Measurements from ENCODE around the gene MAPK1IP1L. TPM values are rescaled to one million over a fixed set of nuclear protein-coding genes. Genes with fewer than 3 reads are reported as not detected.
A peak's percentile ranks its signal among the peaks of the same experiment; 100 is the strongest.

The MAPK1IP1L gene
- total and polyA plus RNA-seq, 2 of the 4 experiments (the other 2 are of a cell fraction): 44.8 to 168 TPM

GRCh38 chr14:55052269-55052930 lies 953 bp downstream of the MAPK1IP1L start:
- Histone ChIP-seq H2AK9ac (replicated peaks; ENCODE audit: low read depth, low read length, poor library complexity) (peak overlapping the region; percentile 94), H3K14ac (replicated peaks; ENCODE audit: low read depth, low read length) (peak overlapping the region; percentile 95), H3K4me2 (ENCODE audit: low read depth, low read length) (peak overlapping the region; percentile 99), H4K8ac (ENCODE audit: low read depth in 2 of 2, low read length in 2 of 2) (peak overlapping the region; percentile 97 to 99), H3K27me3 (ENCODE audit: control insufficient read depth, insufficient read depth, low read length) (no peaks in the 10 kb centered on the region), H4K20me1 (ENCODE audit: insufficient read depth, low read length) (peaks cover 52% of the 10 kb centered on the region), H3K36me3 (ENCODE audit: control insufficient read depth, insufficient read depth, low read length) (peaks cover 5% of the 10 kb centered on the region; the same call in 1 of the 2 replicates), H2BK120ac (ENCODE audit: low read depth, low read length) (peak overlapping the region; percentile 27), H2BK5ac (ENCODE audit: low read depth, low read length, poor library complexity, severe bottlenecking) (peak overlapping the region; percentile 92), H3K4me1 (ENCODE audit: control insufficient read depth, insufficient read depth, low read length) (no peaks in the 10 kb centered on the region), H2BK15ac (ENCODE audit: low read depth, low read length) (peak overlapping the region; percentile 86; the same call in 2 of the 3 replicates), H3K9ac (ENCODE audit: low read depth, low read length) (peak overlapping the region; percentile 100), H3K4ac (ENCODE audit: low read depth, low read length) (peak overlapping the region; percentile 92), H4K5ac (ENCODE audit: low read depth, low read length) (peak overlapping the region; percentile 97), H3K27ac (ENCODE audit: insufficient read depth, low read length) (peak overlapping the region; percentile 95), H3K18ac (ENCODE audit: low read depth, low read length) (peak overlapping the region; percentile 85), H3K23ac (ENCODE audit: low read depth, low read length) (peak overlapping the region; percentile 96), H3K79me1 (ENCODE audit: low read depth in 1 of 2, low read length in 2 of 2) (peaks cover 10 to 31% of the 10 kb centered on the region in 2 experiments), H2BK20ac (ENCODE audit: low read depth, low read length) (no peak overlapping the region), H3K9me3 (ENCODE audit: control insufficient read depth, insufficient read depth, low read length) (no peaks in the 10 kb centered on the region), H4K91ac (ENCODE audit: insufficient read depth, low read depth, low read length) (peak overlapping the region; percentile 96), H3K4me3 (ENCODE audit: insufficient read depth, low read depth, low read length) (peak overlapping the region; percentile 79), H2AFZ (replicated peaks; ENCODE audit: low read length, poor library complexity) (peak overlapping the region; percentile 100), H2AK5ac (ENCODE audit: low read depth, low read length) (peak overlapping the region; percentile 97), H3K9me1 (ENCODE audit: insufficient read depth, low read length) (no peaks in the 10 kb centered on the region), H3K56ac (ENCODE audit: extremely low read depth, insufficient read depth, low read length) (peak overlapping the region; percentile 96)
- POLR2A ChIA-PET (ENCODE audit: unreplicated experiment): interaction anchor here (0.5 kb wide), 1 partner anchor 19 kb away, joined by 3 read pairs; no protein-coding TSS in a partner anchor
- ATAC-seq (ENCODE audit: low read depth) (peak; percentile 0; the same call in 1 of the 2 replicates), DNase-seq (peak; percentile 31)
- intact Hi-C loops (cut with micrococcal nuclease) (no loop called here), dilution Hi-C loops (cut with HindIII; ENCODE audit: low sequenced_read_pairs, unreplicated experiment) (no loop called here), in situ Hi-C loops (cut with MboI; ENCODE audit: low sequenced_read_pairs) (no loop called here)
- BruUV-seq (replicated peaks): no TSS peak
- WGBS, 2 experiments (ENCODE audit: extremely low coverage in 2 of 2, insufficient read length in 1 of 2): 0% methylated on average over 2 of the region's 14 CpGs; no CpG with 5 or more reads in 1 of the 2 experiments
- CTCF ChIA-PET: interaction anchor here (1.4 to 1.5 kb wide), 2 partner anchors 10 to 50 kb away, joined by 3 to 11 read pairs; no protein-coding TSS in a partner anchor
- TF ChIP-seq CEBPB (IDR thresholded peaks at IDR 0.05; ENCODE audit: low read depth, low read length) (no peak), MAFK (IDR thresholded peaks at IDR 0.05; ENCODE audit: low read depth, low read length) (no peak), BHLHE40 (IDR thresholded peaks at IDR 0.05; ENCODE audit: low read depth, low read length) (no peak), CTCF (conservative IDR thresholded peaks at IDR 0.05; ENCODE audit: low read depth, low read length) (no peak), RFX5 (IDR thresholded peaks at IDR 0.05; ENCODE audit: low read depth, low read length) (no peak), RCOR1 (IDR thresholded peaks at IDR 0.05; ENCODE audit: insufficient replicate concordance, low read length) (no peak)
- TF ChIP-seq, protein P1, sequence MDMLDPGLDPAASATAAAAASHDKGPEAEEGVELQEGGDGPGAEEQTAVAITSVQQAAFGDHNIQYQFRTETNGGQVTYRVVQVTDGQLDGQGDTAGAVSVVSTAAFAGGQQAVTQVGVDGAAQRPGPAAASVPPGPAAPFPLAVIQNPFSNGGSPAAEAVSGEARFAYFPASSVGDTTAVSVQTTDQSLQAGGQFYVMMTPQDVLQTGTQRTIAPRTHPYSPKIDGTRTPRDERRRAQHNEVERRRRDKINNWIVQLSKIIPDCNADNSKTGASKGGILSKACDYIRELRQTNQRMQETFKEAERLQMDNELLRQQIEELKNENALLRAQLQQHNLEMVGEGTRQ (IDR thresholded peaks at IDR 0.05; ENCODE audit: low read depth, low read length): no peak
- TF ChIP-seq, protein P2, sequence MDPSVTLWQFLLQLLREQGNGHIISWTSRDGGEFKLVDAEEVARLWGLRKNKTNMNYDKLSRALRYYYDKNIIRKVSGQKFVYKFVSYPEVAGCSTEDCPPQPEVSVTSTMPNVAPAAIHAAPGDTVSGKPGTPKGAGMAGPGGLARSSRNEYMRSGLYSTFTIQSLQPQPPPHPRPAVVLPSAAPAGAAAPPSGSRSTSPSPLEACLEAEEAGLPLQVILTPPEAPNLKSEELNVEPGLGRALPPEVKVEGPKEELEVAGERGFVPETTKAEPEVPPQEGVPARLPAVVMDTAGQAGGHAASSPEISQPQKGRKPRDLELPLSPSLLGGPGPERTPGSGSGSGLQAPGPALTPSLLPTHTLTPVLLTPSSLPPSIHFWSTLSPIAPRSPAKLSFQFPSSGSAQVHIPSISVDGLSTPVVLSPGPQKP (IDR thresholded peaks at IDR 0.05; ENCODE audit: borderline replicate concordance, low read depth, low read length): no peak

Measured in IMR-90 (cell line).